GM18951 (cell line): ENCODE results near the gene ABCC1.

ENCODE experiments used
- POLR2A ChIP-seq: IDR thresholded peaks from 4 replicates; pipeline ENCODE4 v1.6.1; 2011; ENCODE audit warnings: mild to moderate bottlenecking; ENCODE audit not compliant: insufficient read length, insufficient read depth; ENCODE audit errors: extremely low read depth
- in situ Hi-C: fragments of 300-500 bp; cut with MboI; formaldehyde crosslinking; loops from one replicate; pipeline ENCODE4 v1.12.0; 2022; ENCODE audit warnings: low sequenced_read_pairs, mixed read lengths, inconsistent platforms; ENCODE audit not compliant: unreplicated experiment

ABCC1 gene

DNA sequence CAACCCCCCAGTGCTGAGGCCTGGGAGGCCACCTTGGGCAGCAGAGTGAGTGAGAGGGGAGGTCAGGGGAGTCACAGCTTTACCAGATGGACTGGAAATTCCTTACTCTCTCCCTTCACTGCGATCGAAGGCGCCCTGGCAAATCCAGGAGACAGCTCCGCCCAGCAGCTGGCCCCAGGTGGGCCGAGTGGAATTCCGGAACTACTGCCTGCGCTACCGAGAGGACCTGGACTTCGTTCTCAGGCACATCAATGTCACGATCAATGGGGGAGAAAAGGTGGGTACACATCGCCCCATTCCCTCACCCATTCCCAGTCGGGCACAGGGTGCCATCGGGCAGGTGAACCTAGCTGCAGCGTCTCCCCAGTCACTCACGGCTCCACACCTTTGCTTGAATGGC, 182.2 kb downstream of the ABCC1 start:
- in situ Hi-C loops, result no loop called here
- no peak for TF ChIP-seq POLR2A

- in situ Hi-C loops, result no loop called here
- TF ChIP-seq POLR2A, result no peak
Observed at GRCh38 chr16:16133943-16134604, 184.7 kb downstream of the ABCC1 start.

- no peak for TF ChIP-seq POLR2A
- in situ Hi-C loops, result no loop called here
Observed at GRCh38 chr16:16136588-16136987, 187.2 kb downstream of the ABCC1 start.

DNA sequence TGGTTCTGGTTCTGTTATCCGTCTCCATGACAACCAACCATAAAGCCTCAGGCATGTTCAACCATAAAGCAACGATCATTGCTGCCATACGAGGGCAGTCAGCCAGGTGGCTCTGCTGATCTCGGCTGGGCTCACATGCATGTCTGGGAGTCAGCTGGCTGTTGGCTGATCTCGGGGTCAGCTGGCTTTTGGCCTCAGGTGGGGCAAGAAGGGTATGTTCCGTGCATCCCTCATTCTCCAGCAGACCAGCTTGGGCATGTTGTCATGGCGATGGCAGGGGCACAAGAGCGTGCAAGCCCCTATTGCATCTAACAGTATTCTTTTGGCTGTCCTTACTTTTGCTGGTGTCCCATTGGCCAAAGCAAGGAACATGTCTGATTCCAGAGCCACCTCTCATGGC, 187.7 kb downstream of the ABCC1 start:
- no peak for TF ChIP-seq POLR2A
- in situ Hi-C loops, result no loop called here

DNA sequence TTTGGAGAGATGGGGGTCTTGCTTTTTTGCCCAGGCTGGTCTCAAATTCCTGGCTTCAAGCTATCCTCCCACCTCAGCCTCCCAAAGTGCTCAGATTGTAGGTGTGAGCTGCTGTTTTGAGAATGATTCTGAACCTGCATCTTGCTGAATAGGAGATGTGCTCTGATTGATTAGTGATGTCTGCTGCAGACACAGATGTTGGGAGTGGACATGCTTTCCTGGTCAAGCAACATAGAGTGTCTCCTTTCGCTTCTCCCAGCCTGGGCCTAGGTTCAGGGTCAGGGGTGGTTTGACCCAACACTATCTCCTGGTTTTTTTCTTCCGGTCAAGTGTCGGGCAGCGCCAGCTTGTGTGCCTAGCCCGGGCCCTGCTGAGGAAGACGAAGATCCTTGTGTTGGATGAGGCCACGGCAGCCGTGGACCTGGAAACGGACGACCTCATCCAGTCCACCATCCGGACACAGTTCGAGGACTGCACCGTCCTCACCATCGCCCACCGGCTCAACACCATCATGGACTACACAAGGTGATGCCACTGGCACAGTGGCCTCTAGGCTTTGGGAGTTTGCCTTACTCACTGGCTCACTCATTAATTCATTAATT, 188.7 kb downstream of the ABCC1 start:
- in situ Hi-C loops, result no loop called here

DNA sequence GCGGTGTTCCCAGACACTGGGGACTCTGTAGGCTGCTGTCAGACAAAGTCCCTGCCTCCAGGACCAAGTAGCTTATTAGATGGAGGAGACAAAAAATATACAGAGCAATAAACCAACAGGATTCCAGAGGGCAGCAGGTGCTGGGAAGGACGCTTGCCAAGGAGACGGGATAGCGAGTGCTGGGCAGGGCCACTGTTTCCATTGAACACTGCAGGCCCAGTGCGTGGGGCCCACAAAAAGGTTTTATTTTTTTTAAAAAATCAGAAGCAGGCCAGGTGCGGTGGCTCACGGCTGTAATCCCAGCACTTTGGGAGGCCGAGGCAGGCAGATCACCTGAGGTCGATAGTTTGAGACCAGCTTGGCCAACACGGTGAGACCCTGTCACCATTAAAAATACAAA, 189.6 kb downstream of the ABCC1 start:
- in situ Hi-C loops, result no loop called here
- TF ChIP-seq POLR2A, result no peak

More for the DNA sequence above, 188.7 kb downstream of the ABCC1 start:
- no peak for TF ChIP-seq POLR2A

GRCh38 chr16:16139806-16140205, 190.4 kb downstream of the ABCC1 start:
- in situ Hi-C loops, result no loop called here
- TF ChIP-seq POLR2A, result no peak

GRCh38 chr16:16140537-16140936, 191.1 kb downstream of the ABCC1 start:
- no peak for TF ChIP-seq POLR2A
- in situ Hi-C loops, result no loop called here

GRCh38 chr16:16141141-16141540, 191.7 kb downstream of the ABCC1 start:
- in situ Hi-C loops, result no loop called here
- no peak for TF ChIP-seq POLR2A

DNA sequence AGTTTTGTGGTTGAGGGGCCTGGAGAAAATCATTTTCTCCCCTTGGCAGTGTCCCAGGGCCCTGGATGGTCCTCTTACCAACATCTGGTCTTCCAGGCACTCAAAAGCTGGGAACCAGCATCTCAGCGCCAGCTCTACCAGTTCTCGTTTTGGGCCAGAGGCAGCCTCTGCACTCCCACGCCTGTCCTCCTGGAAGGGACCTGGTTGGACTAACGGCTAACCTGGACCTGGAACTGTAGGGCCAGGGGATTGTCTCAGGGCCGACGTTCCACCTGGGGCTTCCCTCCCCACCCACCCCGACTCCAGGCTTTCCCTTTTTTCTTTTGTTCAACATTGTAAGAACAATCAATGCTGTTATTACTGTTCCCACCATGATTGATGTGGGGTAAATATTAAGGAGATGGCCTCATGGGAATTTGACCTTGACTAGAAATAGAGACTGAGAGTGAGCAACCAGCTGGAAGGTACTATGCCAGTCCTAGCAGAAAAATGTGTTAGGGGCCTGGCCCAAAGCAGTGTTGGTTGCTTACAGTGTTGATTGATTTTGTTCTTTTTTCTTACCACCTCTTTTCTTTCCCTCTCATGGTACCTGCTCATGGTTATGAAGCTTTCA, 192.5 kb downstream of the ABCC1 start:
- TF ChIP-seq POLR2A, result no peak
- in situ Hi-C loops, result no loop called here

DNA sequence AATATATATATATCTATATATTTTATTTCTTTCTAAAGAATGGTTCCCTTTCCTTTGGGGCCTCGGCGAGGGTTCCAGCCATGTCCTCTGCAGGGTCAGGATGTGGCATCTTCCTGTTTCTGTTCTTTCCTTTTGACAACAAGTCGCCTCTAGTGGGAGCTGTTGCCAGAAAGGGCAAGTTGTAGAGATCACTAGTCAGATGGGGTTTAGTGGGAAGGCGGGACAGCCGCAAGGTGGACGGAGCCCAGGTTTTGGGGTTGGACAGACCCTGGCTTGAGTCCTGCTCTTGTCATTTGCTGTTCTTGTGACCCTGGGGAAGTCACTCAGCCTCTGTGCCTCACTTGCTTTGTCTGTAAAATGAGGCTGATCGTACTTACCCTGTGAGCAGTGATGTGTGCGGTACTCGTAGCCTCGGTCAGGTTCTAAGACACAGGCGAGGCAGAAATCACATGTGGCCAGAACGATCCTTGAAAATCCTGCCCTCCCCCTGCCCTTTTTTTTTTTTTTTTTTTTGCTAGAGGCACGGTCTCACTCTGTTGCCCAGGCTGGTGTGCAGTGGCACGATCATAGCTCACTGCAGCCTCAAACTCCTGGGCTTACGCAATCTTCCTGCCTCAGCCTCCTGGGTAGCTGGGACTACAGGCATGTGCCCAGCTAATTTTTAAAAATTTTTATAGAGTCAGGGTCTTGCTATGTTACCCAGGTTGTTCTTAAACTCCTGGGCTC, 193.8 kb downstream of the ABCC1 start:
- no peak for TF ChIP-seq POLR2A
- in situ Hi-C loops, result no loop called here

DNA sequence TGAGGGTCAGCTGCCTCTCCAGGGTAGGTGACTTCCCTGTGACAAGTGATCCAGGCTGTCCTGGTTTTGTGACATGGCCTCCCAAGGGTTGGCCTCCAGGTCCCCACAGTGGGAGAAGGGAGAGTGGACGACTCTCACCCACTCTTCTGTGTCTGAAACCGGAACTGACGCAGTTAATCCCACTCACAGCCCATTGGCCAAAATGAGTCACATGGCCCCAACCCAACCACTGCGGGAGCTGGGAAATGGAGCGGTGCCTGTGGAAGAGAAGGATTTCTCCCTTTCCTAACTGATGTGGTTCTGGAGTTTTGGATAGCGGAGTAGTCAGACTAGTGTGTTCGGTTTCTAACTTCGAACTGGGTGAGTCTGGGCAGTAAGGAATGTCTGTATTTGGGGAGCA, 194.5 kb downstream of the ABCC1 start:
- in situ Hi-C loops, result no loop called here
- TF ChIP-seq POLR2A, result no peak

- no peak for TF ChIP-seq POLR2A
- in situ Hi-C loops, result no loop called here
Observed at GRCh38 chr16:16144416-16144815, 195.0 kb downstream of the ABCC1 start.
